ENCODE data around the gene C10orf71. TPM values are rescaled to one million over a fixed set of nuclear protein-coding genes. Genes with fewer than 3 reads are reported as not detected.

Gene C10orf71
- total and polyA plus RNA-seq, 2 donors (not counting 1 experiment from before 2014, with no cell fraction given): not detected

GRCh38 chr10:49333192-49333591 is 34.2 kb downstream of the C10orf71 start:
- WGBS (ENCODE audit: insufficient coverage): 100% methylated on average over 4 of the region's 6 CpGs
- Histone ChIP-seq H3K4me3 (ENCODE audit: control extremely low read depth in 1 of 5, extremely low read depth in 1 of 5, insufficient read depth in 1 of 5, low read depth in 2 of 5, low read length in 4 of 5) (no peak overlapping the region), H3K4me2 (replicated peaks; ENCODE audit: low read depth, low read length, poor library complexity, severe bottlenecking) (no peak overlapping the region), H3K9ac (ENCODE audit: low read length) (no peak overlapping the region), H3K27me3 (replicated peaks in 1 of 4; ENCODE audit: control extremely low read depth in 1 of 4, control insufficient read depth in 3 of 4, insufficient read depth in 4 of 4, low read length in 3 of 4) (no peaks in the 10 kb centered on the region), H3K79me2 (ENCODE audit: control insufficient read depth, insufficient read depth, low read length) (no peaks in the 10 kb centered on the region), H3K27ac (ENCODE audit: low read length in 2 of 2) (no peak overlapping the region), H2AFZ (ENCODE audit: insufficient read depth, low read depth, low read length, poor library complexity, severe bottlenecking) (no peak overlapping the region), H3K36me3 (replicated peaks in 1 of 2; ENCODE audit: control extremely low read depth in 1 of 2, control insufficient read depth in 1 of 2, extremely low read depth in 1 of 2, insufficient read depth in 2 of 2, low read length in 1 of 2) (no peaks in the 10 kb centered on the region), H3K4me1 (ENCODE audit: control insufficient read depth in 2 of 2, insufficient read depth in 2 of 2, low read length in 2 of 2) (no peaks in the 10 kb centered on the region), H4K20me1 (ENCODE audit: control insufficient read depth, insufficient read depth, low read length, poor library complexity, severe bottlenecking) (no peaks in the 10 kb centered on the region), H3K9me3 (ENCODE audit: control extremely low read depth in 1 of 3, control insufficient read depth in 2 of 3, insufficient read depth in 1 of 3, low read length in 2 of 3) (peaks cover 0 to 7% (median 0%) of the 10 kb centered on the region in 3 donors)
- Mint-ChIP-seq H3K27me3 (peaks cover 13% of the 10 kb centered on the region), H3K4me1 (no peaks in the 10 kb centered on the region), H3K4me3 (no peak overlapping the region), H3K27ac (no peak overlapping the region), H3K9me3 (ENCODE audit: insufficient read depth) (peaks cover 4% of the 10 kb centered on the region)
- ChIA-PET POLR2A (no interaction called here), CTCF (no interaction called here)
- intact Hi-C loops (cut with micrococcal nuclease): no loop called here
- DNase-seq: no peak
- no peak for ATAC-seq (ENCODE audit: low read depth)
- TF ChIP-seq EZH2 (IDR thresholded peaks at IDR 0.05; ENCODE audit: borderline replicate concordance, insufficient read depth, low read depth, low read length, poor library complexity, severe bottlenecking): no peak
- TF ChIP-seq, protein P1, sequence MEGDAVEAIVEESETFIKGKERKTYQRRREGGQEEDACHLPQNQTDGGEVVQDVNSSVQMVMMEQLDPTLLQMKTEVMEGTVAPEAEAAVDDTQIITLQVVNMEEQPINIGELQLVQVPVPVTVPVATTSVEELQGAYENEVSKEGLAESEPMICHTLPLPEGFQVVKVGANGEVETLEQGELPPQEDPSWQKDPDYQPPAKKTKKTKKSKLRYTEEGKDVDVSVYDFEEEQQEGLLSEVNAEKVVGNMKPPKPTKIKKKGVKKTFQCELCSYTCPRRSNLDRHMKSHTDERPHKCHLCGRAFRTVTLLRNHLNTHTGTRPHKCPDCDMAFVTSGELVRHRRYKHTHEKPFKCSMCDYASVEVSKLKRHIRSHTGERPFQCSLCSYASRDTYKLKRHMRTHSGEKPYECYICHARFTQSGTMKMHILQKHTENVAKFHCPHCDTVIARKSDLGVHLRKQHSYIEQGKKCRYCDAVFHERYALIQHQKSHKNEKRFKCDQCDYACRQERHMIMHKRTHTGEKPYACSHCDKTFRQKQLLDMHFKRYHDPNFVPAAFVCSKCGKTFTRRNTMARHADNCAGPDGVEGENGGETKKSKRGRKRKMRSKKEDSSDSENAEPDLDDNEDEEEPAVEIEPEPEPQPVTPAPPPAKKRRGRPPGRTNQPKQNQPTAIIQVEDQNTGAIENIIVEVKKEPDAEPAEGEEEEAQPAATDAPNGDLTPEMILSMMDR (IDR thresholded peaks at IDR 0.05): no peak

- H3K4me3 Mint-ChIP-seq: no peak overlapping the region
- H3K27ac Mint-ChIP-seq: no peak overlapping the region
- peaks cover 4% of the 10 kb centered on the region for H3K9me3 Mint-ChIP-seq (ENCODE audit: insufficient read depth)
Observed at GRCh38 chr10:49334964-49335363, 36.0 kb downstream of the C10orf71 start.

More at GRCh38 chr10:49334964-49335363, 36.0 kb downstream of the C10orf71 start:
- no peak for DNase-seq
- H3K4me2 ChIP-seq (replicated peaks; ENCODE audit: low read depth, low read length, poor library complexity, severe bottlenecking): no peak overlapping the region
- no peaks in the 10 kb centered on the region for H3K4me1 ChIP-seq (ENCODE audit: control insufficient read depth in 2 of 2, insufficient read depth in 2 of 2, low read length in 2 of 2)
- ATAC-seq (ENCODE audit: low read depth): no peak
- POLR2A ChIA-PET: no interaction called here
- intact Hi-C loops (cut with micrococcal nuclease): no loop called here
- Mint-ChIP-seq H3K4me1 (no peaks in the 10 kb centered on the region), H3K27me3 (peaks cover 11% of the 10 kb centered on the region)
- H3K9ac ChIP-seq (ENCODE audit: low read length): no peak overlapping the region
- no peak for TF ChIP-seq EZH2 (IDR thresholded peaks at IDR 0.05; ENCODE audit: borderline replicate concordance, insufficient read depth, low read depth, low read length, poor library complexity, severe bottlenecking)
- TF ChIP-seq, protein P1 (IDR thresholded peaks at IDR 0.05): no peak
- no peak overlapping the region for H2AFZ ChIP-seq (ENCODE audit: insufficient read depth, low read depth, low read length, poor library complexity, severe bottlenecking)
- CTCF ChIA-PET: no interaction called here
- no peak overlapping the region for H3K27ac ChIP-seq (ENCODE audit: low read length in 2 of 2)
- no peak overlapping the region for H3K4me3 ChIP-seq (ENCODE audit: control extremely low read depth in 1 of 5, extremely low read depth in 1 of 5, insufficient read depth in 1 of 5, low read depth in 2 of 5, low read length in 4 of 5)
- no peaks in the 10 kb centered on the region for H4K20me1 ChIP-seq (ENCODE audit: control insufficient read depth, insufficient read depth, low read length, poor library complexity, severe bottlenecking)
- H3K27me3 ChIP-seq (replicated peaks in 1 of 4; ENCODE audit: control extremely low read depth in 1 of 4, control insufficient read depth in 3 of 4, insufficient read depth in 4 of 4, low read length in 3 of 4): no peaks in the 10 kb centered on the region
- peaks cover 0 to 7% (median 0%) of the 10 kb centered on the region in 3 donors for H3K9me3 ChIP-seq (ENCODE audit: control extremely low read depth in 1 of 3, control insufficient read depth in 2 of 3, insufficient read depth in 1 of 3, low read length in 2 of 3)
- no peaks in the 10 kb centered on the region for H3K79me2 ChIP-seq (ENCODE audit: control insufficient read depth, insufficient read depth, low read length)
- no peaks in the 10 kb centered on the region for H3K36me3 ChIP-seq (replicated peaks in 1 of 2; ENCODE audit: control extremely low read depth in 1 of 2, control insufficient read depth in 1 of 2, extremely low read depth in 1 of 2, insufficient read depth in 2 of 2, low read length in 1 of 2)
